AG04449 (cell line): ENCODE measurements around the gene APBA1.
"Not testable (repeated sequence)": the region's sequence is repeated elsewhere in the genome, so short reads cannot be mapped to it uniquely, and the experiment has no call there.

Experiments
- CTCF ChIA-PET: fragments of 350-600 bp; formaldehyde crosslinking; extraction: SDS; loops from one replicate; lab custom pipeline; 2021; ENCODE audit warnings: antibody characterized with exemption; lab: Yijun Ruan, JAX
- POLR2A ChIA-PET: fragments of 400-600, 350-600 bp; formaldehyde crosslinking; extraction: SDS; loops from one replicate; lab custom pipeline; 2020; ENCODE audit warnings: antibody characterized with exemption, inconsistent platforms; lab: Yijun Ruan, JAX
- DNase-seq: peaks from one replicate; pipeline ENCODE4 v3.0.0-alpha.2; 2010; ENCODE audit warnings: low read depth, low spot score
- H3K4me3 ChIP-seq: 2 replicates; pipeline ENCODE4 v1.5.1; 2011; ENCODE audit warnings: low read depth, mild to moderate bottlenecking, control low read depth, low read length
- TF ChIP-seq, protein P1 (sequence below): IDR thresholded peaks from one replicate; pipeline ENCODE4 v1.5.1; 2011; ENCODE audit warnings: mild to moderate bottlenecking, moderate library complexity, low read length, control low read depth, inconsistent platforms; ENCODE audit not compliant: insufficient read depth; ENCODE audit errors: missing control alignments

Gene APBA1

DNA sequence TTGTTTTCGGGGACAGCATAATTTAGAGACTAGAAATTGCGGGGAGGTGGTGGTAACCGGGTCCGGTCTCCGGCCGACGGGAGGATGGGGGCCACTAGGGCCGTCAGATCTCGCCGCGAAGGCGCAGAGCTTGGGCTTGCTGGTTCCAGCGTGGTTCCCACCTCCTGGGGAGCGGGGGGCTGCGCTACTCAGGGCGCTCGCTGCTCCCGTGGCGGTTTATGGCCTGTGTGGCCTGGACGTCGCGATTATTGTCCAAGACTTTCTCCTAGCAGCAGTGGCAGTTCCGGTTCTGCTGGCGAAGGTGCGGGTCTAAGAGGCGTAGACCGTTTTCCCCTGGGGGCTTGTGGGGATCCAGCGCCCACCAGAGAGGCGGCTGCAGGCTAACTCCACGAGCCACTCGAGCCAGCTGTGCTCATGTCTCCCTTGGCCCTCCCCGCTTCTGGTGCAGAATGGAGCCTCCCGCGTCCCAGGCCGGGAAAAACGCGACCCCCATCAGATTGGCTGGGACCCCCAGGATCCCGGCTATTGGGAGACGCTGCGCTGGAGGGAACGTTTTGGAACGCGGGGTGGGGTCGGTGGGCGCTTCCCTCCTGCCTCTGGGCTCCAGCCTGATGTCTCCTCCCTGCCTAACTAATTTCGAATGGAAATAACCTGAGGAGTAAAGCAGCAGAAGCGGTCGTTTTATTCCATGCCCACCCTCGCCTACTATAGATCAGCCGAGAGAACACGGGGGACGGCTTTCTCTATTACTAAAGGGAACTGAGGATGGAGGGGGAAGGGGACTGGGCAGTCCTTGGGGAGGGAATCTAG lies 260.0 kb downstream of the APBA1 start:
- ChIA-PET POLR2A (no interaction called here), CTCF (interaction anchor here (0.7 to 2.8 kb wide), 19 partner anchors 10 to 698 kb away, joined by 3 to 31 read pairs (median 4); no protein-coding TSS in a partner anchor)
- TF ChIP-seq, protein P1, sequence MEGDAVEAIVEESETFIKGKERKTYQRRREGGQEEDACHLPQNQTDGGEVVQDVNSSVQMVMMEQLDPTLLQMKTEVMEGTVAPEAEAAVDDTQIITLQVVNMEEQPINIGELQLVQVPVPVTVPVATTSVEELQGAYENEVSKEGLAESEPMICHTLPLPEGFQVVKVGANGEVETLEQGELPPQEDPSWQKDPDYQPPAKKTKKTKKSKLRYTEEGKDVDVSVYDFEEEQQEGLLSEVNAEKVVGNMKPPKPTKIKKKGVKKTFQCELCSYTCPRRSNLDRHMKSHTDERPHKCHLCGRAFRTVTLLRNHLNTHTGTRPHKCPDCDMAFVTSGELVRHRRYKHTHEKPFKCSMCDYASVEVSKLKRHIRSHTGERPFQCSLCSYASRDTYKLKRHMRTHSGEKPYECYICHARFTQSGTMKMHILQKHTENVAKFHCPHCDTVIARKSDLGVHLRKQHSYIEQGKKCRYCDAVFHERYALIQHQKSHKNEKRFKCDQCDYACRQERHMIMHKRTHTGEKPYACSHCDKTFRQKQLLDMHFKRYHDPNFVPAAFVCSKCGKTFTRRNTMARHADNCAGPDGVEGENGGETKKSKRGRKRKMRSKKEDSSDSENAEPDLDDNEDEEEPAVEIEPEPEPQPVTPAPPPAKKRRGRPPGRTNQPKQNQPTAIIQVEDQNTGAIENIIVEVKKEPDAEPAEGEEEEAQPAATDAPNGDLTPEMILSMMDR: no peak
- no peak for DNase-seq
- no peak overlapping the region for H3K4me3 ChIP-seq

DNA sequence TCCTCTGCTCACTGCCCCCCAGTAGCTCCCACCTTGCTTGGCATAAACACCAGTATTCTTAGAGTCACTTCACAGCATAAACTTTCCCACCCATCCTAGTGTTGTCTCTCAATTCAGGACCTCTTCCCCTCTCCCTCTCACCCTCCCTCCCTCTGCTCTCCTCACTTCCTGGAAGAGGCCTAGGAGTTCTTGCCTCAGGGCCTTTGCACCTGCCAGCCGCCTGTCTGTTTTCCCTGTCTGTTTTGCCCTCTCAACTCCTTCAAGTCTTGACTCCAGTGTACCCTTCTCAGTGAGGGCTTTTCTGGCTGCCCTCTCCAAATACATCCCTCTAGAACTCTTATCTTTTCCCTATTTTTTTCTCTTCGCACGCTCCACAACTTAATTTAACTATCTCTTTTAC lies 260.9 kb downstream of the APBA1 start:
- ChIA-PET POLR2A (no interaction called here), CTCF (interaction anchor here (2.8 kb wide), 1 partner anchor 136 kb away, joined by 22 read pairs; no protein-coding TSS in a partner anchor)
- TF ChIP-seq, protein P1: no peak
- no peak overlapping the region for H3K4me3 ChIP-seq
- no peak for DNase-seq

DNA sequence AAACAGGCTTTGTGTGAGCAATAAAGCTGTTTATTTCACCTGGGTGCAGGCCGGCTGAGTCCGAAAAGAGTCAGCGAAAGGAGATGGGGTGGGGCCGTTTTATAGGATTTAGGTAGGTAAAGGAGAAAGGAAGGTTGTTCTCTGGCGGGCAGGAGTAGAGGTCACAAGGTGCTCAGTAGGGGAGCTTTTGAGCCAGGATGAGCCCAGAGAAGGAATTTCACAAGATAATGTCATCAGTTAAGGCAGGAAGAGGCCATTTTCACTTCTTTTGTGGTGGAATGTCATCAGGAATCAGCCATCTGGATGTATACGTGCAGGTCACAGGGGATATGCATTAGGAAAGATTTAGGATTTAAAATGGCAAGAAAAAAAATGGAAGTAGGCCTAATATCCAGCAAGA lies 262.2 kb downstream of the APBA1 start:
- DNase-seq, POLR2A ChIA-PET, H3K4me3 ChIP-seq: not testable (repeated sequence)
- CTCF ChIA-PET: interaction anchor here (0.8 kb wide), 1 partner anchor 468 kb away, joined by 3 read pairs; no protein-coding TSS in a partner anchor

DNA sequence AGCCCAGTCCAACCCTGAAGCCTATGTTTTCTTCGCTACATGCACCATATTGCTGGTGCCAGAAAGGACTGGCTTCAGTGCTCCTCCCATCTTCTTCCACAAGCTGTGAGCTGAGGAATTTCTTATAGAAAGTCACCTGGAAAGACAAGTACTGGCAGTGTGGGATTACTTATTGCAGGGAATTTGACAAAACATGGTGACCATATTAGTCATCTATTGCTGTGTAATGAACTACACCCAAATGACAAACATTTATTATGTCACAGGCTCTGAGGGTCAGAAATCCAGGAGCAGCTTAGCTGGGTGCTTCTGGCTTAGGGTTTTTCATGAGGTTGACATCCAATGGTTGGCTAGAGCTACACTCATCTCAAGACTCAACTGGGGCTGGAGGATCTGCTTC lies 271.7 kb downstream of the APBA1 start:
- no peak for DNase-seq
- CTCF ChIA-PET: no interaction called here
- H3K4me3 ChIP-seq: no peak overlapping the region
- POLR2A ChIA-PET: no interaction called here
- TF ChIP-seq, protein P1: no peak

DNA sequence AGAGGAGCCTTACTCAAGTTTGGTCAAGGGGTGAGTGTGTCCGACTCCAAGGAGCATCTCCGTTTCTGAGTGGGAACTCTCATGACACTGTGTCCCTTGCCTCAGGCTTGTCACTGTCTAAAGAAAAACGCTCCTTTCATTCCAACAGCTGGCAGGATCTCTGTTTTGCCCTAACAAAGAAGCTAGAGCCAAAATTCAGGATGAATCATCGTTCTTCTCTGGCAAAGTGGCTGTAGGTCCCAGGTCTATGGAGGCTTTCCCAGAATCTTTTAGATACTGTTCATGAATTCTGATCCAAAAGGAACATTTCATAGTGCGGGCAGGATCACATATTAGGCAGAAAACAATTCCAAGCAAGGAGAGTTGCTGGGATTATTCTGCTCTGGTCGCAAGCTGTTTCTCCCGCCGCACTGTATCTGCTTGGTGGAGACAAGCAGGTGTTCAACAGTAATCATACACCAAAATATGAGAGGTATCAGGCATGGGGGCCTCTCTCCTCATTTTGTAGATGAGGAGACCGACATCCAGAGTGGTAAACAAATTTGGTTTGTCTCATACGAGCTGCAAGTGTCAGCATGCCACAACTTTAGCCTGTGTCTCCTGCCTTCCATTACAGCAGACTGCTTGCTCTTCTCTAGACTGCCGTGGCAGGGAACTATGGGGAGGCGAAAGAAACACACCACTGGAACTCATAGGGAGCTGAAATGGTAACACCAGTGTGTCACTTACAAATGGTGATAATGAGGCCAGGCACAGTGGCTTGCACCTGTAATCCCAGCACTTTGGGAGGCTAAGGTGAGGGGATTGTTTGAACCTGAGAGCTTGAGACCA lies 274.6 kb downstream of the APBA1 start:
- ChIA-PET CTCF (interaction anchor here (0.6 kb wide), 1 partner anchor 1113 kb away, joined by 3 read pairs; no protein-coding TSS in a partner anchor), POLR2A (no interaction called here)
- no peak overlapping the region for H3K4me3 ChIP-seq
- TF ChIP-seq, protein P1: no peak
- no peak for DNase-seq

- no peak for DNase-seq
- TF ChIP-seq, protein P1: no peak
- ChIA-PET POLR2A (no interaction called here), CTCF (no interaction called here)
- no peak overlapping the region for H3K4me3 ChIP-seq
Measured at GRCh38 chr9:69396759-69397158, 275.4 kb downstream of the APBA1 start.
